SU-DHL-6 (cell line): Measurements from ENCODE around the gene LBH.

ENCODE experiments used
- EZH2phosphoT487 ChIP-seq: fragments of 200-600 bp; sonication (generic), shearing (Covaris generic); conservative IDR thresholded peaks from 2 replicates; pipeline ENCODE4 v1.6.1; 2018; ENCODE audit warnings: mild to moderate bottlenecking, antibody characterized with exemption, low read length, moderate library complexity, mixed read lengths
- TF ChIP-seq, protein P1 (sequence below): fragments of 200-600 bp; sonication (generic); IDR thresholded peaks from one replicate; pipeline ENCODE4 v1.5.1; 2017; ENCODE audit warnings: antibody characterized with exemption, mild to moderate bottlenecking, low read length, moderate library complexity; ENCODE audit not compliant: insufficient read depth, poor library complexity, severe bottlenecking

DNA sequence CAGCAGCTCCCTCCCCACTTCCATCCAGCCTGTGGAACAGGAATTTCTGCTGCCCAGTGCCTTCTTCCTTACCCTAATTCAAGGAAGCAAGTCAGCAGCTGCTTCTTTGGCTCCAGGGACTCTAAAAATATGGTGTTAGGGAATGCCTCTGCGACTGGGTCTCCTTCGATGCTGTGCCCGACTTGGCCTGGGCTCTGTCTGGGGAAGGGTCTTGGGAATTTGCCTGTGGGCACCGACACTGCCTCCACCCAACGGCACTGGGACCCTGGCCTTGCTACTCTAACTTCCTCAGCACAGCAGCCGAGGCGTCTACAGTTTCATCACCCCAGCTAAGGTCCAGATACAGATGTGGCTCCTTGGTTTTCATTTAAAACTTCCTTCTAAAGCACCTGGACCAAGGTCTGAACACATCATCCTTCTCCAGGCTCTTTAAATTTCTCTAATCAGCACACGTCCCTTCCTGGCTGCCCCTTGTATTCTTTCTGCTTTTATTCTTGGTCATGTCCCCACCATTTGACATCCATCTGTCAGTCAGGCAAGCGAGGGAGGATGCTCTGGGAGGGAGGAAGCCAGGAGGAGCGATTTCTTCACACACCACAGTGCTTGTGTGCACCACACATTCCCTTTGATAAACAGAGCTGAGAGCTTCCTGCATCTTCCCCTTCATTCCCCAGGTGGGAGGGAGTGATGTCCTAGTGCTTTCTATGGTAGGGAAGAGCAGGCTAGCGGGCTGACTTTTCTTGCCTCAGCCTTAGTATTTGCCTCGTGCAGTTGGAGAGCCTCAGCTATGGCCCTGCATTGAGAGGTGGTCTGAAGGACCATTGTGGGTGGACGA lies 6.8 kb downstream of the LBH start:
- TF ChIP-seq, protein P1, sequence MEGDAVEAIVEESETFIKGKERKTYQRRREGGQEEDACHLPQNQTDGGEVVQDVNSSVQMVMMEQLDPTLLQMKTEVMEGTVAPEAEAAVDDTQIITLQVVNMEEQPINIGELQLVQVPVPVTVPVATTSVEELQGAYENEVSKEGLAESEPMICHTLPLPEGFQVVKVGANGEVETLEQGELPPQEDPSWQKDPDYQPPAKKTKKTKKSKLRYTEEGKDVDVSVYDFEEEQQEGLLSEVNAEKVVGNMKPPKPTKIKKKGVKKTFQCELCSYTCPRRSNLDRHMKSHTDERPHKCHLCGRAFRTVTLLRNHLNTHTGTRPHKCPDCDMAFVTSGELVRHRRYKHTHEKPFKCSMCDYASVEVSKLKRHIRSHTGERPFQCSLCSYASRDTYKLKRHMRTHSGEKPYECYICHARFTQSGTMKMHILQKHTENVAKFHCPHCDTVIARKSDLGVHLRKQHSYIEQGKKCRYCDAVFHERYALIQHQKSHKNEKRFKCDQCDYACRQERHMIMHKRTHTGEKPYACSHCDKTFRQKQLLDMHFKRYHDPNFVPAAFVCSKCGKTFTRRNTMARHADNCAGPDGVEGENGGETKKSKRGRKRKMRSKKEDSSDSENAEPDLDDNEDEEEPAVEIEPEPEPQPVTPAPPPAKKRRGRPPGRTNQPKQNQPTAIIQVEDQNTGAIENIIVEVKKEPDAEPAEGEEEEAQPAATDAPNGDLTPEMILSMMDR = no peak
- TF ChIP-seq EZH2phosphoT487 = no peak
